ENCODE data around the gene USP6NL.

The USP6NL gene

DNA sequence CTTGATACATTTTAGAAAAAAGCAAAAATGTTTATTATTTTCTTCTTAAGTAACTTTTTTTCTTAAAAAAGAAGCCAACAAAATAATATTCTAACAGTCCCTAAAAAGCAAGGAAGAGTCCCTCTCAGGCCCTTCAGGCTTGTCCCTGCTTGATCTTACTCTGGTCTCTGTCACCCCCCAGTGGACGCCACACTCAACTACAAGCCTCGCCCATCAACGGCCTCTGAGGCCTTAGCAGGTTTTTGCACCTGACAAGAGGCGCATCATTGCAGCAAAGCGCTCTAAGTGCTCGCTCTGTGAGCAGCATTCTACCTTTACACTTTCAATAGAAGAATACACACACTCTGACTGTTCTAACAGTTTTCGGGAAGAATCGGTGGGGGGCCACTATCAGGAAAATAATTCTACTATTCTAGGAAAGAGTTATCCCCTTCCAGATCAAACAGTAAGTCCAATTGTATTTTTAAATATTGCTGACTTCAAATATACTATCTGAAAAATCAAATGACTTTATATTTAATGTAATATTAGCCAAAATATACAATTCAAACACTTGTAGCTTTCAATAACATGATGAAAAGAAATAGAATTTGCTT lies 139.2 kb downstream of the USP6NL start:
- peak; percentile 75 for DNase-seq

DNA sequence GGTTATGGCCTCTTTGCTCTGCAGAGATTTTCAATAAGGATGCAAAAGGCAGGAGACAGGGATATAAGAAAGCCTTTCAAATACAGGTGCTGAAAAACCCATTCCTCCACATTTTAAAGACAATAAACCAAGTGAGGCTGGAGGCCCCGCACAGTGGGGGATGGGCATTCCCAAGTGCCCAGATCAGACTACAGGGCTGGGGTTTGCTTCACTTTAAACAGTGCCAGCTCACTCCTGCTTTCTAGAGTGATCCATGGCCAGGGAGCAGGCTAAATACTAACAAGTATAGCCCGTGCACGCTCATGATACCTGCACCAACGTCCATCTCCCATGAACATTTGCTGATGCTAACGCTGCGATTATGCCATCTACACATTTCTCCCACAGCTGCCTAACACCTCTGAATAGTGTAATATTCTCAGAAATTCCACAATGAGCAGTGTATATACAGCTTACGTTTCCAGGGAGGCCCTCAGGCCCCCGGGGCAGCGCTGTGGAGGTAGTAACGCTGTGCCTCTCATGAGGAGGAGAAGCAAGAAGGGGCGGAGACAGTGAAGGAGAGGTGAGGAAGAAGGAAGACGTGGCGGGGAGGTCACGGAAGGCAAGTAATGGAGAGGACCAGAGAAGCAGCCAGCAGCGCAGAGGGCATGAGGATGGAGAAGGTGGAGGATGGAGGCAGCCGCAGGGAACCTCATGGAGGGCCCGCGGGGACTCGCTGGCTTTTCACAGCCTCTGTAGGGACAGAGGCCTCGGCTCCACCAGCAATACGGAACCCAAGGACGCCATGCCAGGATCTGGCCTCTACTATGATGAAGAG lies 141.7 kb downstream of the USP6NL start:
- DNase-seq = no peak

DNA sequence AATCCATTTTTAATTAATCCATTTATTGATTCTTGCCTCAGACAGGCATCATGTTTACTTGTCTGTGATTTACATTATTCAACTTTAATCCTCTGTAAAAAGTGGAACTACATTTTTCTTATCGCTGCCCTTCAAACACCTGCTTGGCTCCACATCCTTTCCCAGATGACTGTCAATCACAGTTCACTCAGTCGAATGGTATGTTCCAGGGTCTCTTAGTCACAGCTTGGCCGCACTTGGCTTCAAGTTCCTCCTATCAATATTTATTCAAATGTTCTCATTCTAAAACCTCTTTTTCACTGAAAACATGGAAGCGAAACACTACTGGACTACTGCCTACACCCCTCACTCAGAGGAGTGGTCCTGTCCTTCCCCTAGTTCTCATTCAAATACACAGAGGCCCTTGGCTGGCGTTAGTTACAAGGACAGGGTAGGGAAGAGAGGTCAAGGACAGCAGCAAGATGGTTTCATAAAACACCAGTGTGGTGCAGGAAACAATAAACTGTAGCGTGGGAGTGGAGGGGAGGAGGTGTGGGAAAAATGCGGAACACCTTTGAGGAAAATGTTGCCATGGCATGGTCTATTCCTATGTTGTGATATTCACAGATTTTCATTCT lies 143.2 kb downstream of the USP6NL start:
- no peak for DNase-seq

DNA sequence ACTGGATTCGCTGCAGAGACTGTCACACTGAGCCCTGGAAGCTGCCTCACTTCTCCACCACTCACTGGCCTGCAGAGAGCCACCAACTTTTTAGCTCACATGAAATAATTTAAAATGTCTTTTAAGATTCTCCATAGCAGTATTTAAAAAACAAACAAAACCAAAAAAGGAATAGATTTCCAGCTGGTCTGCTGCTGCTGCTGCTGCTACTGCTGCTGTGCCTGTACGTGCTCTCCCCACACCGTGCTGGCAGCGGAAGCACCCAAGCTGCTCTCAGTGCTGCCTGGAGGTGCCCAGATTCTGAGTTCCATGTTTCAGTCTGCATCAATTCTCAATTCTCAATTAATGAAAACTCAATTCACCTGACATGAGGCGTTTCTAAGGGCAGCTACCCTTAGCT lies 146.0 kb downstream of the USP6NL start:
- DNase-seq = no peak

DNA sequence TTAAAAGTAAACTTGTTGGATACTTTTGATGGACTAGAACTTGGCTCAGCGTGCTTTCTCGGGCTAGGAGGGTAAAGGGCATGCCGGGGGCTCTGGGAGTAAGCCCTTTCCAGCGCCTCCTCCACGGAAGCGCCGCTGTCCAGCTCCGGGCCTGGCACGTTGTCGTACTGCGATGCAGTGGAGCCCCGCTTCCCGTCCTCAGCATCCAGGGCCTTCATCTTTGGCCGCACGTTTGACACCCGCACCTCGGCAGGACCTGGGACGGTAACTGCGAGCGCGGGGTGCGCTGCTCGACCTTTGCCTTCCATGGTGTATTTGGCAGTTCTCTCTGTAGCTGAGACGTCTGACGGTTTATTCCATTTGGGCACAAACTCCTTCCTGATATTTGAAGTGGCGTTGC lies 148.3 kb downstream of the USP6NL start:
- DNase-seq = no peak

DNA sequence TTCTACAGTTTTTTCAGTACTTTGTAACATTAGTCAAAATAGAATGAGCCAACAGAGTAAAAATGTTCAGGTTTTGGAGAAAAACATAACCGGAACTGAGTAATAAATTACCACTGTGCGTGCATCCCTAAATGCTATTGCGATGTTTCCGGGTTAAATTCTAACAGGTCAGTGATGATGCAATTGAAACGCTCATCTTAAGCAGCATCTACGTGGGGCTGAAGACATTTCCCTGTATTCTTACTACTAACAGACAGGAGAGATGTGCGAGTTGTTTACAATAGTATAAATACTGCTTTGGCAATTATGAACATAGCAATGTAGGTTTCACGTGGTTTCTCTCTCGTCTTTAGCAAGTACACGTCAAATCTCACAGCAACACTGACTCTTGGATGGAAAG lies 149.4 kb downstream of the USP6NL start:
- DNase-seq = no peak

DNA sequence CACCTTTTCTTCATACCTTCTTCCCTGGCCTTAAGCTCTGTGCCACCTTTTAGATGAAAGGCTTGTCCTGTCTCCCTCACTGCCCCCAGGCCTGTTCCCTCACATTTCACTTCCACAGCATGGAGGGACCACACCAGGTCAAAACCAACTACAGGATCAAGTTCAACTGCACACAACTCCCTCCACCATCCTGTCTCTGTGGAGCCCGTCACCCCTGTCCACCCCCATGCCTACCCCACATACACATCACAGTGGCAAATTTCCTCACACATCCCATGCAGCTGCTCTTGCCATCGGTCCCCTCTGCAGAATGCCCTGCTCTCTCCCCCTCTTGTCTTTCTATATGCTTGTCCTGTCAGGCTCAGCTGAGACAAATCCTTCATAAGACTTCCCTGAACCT lies 154.1 kb downstream of the USP6NL start:
- DNase-seq = no peak

DNA sequence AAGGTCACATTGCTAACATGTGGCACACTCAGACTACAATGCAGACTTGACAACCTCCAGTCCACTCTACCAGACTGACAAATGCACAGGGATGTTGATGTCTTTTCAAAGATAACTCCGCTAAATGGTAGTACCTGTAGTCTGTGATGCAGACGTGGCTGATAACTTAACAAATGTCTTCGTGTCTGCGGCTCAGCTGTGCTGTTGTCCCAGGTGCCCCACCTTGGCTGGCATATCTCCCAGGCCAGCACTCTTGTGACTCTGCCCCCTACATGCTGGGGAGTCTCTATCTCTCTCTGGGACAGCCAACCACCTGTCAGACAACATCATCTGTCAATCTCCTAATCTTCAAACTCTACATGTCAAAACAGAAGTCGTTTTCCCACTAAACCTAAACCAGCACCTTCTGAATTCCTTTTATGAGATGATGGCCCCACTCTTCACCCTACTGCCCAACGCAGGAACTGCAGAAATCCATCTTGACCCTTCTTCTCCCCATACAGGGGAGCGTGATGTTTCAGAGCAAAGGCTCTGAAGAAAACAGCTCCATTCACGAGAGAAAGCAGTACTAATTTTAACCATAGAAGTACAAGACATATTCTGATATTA lies 156.4 kb downstream of the USP6NL start:
- no peak for DNase-seq

DNA sequence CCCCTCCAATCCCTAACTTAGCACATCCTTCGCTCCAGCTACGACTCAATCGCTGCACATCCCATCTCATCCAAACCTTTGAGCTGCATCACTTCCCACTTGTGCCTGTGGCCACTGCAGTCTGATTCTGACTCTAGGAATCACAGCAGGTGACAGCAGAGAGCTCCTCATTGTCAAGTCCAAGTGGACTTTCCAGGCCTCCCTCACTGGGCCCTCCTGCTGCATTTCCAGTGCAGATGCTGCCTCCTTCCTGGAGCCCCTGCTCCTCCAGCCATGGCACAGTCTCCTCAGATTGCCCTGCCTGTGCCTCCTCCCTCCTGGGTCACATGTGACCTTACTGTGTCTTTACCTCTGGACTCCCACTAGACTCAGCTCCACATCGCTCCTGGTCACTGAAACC lies 157.3 kb downstream of the USP6NL start:
- no peak for DNase-seq

DNA sequence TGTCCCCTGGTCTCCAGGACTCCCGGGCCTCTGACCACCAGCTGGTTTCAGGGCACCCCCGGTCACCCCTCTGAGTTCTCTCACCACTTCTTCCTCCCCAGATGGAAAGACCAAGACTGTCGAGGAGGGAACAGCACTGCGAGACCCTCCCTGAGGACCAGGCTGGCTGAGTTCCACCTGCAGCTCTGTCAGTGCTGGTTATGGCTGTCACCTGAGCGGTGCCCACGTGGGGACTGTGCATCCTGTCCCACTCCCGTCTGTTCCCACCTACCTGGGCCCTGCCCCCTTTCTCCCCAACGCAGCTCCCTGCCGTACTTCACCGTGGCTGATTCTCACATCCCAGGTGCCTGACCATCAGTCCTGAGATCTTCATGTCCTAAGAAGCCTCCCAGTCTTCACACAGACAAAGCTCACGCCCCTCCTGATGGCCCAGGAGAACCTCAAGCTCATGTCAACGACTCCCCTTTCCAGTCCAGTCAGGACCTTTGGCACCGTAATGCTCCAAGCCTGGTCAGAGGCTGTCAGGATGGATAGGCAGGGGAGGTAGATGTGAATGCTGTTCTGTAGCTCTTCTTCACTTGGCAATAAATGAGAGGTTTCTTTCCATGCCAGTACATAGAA lies 159.7 kb downstream of the USP6NL start:
- no peak for DNase-seq

DNA sequence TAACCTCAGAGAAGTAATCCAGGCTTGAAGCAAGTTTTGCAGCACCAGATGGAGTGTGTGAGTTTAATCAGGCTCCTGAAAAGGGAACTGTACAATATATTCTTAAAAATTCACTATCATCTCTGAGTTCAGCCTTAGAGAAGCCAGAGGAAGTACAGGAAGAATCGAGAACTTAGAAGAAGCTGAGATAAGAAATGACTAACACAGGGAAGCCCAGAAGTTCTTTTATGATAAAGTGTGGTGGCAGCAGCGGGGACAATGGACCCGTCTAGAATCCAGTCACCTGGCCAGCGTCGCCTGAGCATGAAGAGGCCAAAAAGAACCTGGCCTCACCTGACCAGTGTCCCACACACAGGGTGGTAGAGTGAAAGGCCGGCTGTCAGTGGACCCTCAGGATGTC lies 161.0 kb downstream of the USP6NL start:
- no peak for DNase-seq

DNA sequence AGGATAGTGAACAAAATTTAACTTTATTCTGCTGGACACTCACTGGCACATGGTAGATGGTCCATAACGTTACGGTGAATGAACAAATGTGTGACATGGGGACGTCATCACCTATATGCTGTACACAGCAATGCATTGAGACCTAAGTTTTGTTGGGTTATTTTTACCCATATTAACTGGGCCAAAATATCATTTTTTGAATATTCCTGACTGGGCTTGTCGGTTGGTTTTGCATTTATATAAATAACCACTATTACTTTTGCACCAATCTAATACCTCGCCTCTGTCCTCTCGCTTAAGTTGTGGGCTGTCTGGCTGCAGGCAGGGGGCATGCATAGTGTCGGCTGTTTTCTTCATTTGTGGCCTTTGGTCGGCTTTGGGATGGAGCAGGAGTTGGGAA lies 161.7 kb downstream of the USP6NL start:
- no peak for DNase-seq

DNA sequence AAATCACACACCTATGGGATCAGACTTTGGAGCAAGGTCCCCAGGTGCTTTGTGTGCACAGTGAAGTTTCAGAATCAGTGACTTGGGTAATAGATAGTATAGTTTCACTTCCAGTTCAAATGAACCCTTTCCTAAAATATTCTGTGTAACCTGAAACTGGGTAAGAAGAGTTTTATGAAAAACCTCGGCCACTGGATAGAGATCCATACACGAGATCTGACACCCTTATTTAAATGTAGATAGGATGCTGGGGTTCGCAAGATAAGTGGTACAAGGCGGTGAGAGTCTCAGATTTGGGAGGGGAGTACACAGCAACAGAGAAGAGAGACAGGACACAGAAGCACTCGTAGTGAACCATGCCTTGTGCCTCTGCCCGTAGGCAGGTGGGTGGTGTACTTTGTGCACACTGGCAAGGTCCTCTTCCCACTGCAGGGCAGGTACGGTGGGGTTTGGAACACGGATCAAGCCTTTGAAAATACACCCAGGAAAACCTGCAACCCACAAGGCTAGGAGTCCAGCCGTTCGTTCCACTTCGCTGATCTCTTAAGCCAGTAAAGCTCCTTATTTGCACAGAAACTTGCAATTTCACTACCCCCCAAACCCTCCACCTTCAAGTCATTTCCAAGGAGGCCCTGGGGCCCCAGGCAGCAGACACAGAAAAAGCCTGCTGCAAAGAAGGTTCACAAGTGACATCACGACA lies 162.8 kb downstream of the USP6NL start:
- DNase-seq = no peak

DNA sequence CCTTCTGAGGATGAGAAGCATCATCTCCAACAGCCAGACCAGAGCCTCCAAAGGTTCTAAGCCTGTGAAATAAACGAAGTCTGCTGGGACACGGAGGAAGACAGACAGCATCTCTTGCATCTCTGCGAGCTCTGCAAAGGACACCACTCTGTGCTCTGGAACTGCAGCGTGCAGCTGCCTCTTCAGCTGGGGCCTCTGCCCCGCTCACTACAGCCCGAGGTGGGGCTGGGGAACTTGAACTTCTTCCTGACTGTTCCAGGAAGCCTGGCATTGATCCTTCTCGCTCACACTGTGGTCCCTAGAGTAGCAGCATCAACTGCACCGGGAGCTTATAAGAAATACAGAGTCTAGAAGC lies 163.3 kb downstream of the USP6NL start:
- DNase-seq = no peak

DNA sequence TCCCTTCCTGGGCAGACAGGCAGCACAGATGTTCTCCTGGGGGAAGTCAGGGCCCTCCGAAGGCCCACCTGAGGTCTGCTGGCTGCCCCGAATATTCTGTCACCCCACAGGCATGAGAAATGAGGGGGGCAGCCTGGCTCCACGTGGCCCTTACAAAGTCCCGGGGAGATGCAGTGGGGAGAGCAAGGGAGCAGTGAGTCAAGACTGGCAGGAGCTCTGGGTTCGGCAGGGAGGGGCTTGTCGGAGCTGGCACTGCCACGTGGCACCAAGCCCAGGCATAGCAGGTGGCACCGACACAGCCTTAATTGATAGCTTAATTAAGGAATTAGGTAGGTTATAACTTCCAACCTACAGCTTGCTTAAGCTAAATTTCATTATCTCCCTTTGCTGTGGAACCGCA lies 163.9 kb downstream of the USP6NL start:
- DNase-seq = no peak

DNA sequence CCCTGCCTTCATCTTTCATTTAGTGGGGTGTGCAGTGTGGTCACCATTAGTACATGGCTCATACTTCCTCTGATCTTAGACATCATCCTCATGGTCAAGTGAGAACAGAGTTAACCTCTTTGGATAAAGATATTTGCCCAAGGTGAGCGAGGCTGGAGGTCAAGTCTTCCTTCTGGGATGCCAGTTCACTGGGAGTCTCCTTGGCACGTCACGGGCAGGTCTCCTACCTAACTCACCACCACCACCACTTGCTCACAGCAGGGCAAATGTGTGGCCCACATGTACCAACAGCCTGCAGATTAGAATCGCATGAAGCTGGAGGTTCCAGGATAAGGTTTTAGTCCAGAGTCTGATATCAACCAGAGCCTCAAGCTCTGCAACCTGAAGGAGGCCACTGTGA lies 164.6 kb downstream of the USP6NL start:
- DNase-seq = no peak

DNA sequence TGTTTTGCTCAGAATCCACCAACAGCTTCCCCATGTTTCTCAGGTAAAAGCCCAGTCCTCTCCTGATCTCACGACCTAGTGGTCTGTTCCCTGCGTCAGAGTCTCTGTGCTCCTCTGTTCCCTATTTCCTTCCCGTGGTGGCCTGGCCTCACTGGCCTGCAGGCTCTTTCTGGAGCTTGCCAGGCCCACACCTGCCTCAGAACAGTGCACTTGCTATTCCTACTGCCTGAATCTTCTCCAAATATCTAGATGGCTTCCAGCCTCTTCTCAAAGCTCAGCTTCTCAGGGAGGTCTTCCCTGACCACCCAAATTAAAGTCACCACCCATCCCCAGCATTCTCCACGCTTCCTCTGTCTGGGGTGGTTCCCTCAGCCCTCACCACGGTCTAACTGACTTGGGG lies 165.3 kb downstream of the USP6NL start:
- no peak for DNase-seq

DNA sequence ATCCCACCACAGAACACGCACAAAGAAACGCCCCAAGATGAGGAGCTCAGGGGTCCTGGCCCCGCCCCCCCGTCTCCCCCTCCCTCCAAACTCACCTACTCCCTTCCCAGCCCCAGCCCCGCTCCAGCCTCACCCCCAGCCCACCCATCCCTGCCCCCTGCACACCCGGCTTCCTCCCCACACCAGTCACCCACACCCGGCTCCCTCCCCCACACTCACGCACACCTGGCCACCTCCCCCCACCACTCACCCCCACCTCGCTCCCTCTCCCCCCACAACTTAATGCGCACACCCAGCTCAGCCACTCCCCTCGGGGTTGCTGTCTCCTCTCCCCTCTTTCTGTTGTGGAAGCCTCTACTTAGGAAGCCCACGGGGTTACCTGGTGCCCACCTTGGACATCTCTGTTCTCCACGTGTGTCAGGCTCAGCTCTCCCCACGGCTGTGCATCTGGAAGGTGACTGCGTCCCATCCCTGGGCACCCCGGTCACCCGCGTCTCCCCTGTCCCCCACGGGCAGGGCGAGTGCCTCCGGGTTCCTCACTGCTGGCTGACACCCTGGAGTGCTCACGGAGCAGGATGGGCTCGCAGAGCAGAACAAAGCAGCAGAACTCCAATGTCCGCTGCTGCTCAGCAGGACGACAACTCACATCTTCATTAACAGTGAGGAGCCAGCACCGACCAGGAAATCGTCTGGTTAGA lies 166.8 kb downstream of the USP6NL start:
- no peak for DNase-seq

DNA sequence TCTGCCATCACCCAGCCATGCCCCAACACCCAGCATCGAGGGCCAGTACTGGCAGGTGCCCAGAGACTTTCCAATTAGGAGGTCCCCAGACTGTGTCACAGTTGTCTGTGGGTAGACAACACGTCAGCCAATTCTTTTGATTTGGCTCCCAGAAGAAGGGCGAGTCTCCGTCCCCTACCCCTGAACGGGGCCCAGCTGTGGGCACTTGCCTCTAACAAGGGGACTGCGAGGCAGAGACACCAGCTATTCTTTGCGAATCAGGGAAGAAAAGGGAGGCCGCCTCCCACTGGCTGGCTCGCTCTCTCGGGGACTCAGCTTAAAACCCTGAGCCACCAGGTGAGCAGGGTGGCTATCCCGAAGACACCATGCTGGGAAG lies 167.3 kb downstream of the USP6NL start:
- DNase-seq = no peak

DNA sequence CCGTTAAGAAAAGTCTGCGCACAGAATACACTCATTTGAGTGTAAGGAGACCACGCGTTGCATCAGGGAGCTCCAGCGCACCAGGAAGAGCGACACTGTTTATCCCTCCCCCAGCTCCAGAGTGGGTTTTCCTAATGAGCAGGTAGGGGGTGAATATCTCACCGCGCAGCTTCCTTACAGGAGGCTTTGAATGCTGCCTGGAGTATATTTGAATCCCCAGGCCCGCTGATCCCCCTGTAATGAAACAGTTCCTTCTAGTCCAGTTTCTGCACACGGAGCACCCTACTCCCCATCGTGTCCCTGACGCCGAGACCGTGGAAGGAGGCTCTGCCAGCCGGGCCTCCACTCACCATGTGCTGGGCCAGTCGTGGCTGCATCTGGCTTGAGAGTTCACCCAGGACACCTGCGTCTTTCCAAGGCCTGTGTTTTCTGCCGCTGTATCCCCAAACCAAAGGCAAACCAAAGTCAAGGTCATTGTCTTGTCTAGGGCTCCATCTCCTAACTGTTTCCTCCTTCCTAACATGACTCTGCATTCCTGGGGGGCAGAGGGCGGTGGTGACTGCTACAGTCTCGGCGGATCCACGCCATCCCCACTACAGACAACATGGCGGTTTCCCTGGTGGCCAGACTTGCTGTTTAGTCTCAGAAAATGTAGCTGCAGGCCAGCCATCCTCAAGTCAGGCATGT lies 167.8 kb downstream of the USP6NL start:
- DNase-seq = no peak

DNA sequence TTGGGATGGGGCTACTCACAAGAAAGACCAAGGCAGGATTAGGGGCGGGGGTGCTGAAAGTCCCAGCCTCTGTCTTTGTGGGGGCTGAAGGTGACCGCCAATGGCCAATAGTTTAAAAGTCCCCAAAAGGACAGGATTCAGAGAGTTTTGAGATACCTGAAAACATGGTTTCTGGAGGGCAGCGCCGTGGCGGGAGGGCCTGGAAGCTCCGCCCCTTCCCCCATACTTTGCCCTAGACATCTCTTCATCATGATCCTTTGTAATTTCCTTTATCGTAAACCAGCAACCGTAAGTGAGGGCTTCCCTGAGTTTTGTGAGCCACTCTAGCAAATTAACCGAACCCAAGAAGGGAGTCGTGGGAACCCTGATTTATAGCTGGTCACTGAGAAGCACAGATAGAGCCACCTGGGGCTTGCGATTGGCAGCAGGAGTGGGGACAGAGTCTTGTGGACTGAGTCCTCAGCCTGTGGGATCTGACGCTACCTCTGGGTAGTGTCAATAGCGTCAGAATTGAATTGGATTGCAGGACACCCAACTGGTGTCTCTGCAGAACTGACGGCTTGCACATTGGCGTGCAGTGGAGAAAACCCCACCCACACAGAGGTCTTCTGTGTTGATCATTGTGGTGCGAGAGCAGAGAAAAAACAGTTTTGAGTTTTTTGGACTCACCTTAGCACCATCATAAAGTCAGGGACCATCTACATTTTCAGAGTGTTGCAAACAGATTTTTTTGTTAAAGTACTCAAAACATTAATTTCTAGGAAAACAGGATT lies 169.3 kb downstream of the USP6NL start:
- no peak for DNase-seq
